Osteoblast (primary cell): ENCODE results near the gene CAMKMT. TPM values are rescaled to one million over a fixed set of nuclear protein-coding genes. Genes with fewer than 3 reads are reported as not detected.

Experiments used
- DNase-seq: peaks from one replicate; pipeline ENCODE4 v3.0.0; 2011; ENCODE audit warnings: low spot score, mixed read lengths; ENCODE audit not compliant: insufficient read length; ENCODE audit errors: missing footprints
- H2AFZ ChIP-seq: 2 replicates; pipeline ENCODE4 v1.6.0; 2011; ENCODE audit warnings: mild to moderate bottlenecking, low read length
- H3K27ac ChIP-seq: 2 replicates; pipeline ENCODE4 v1.5.1; 2011; ENCODE audit warnings: mild to moderate bottlenecking, low read depth, low read length, moderate library complexity
- H3K27me3 ChIP-seq: 2 replicates; pipeline ENCODE4 v1.6.0; 2012; ENCODE audit warnings: mild to moderate bottlenecking, control low read depth, inconsistent platforms, low read length, moderate library complexity; ENCODE audit not compliant: insufficient read depth
- H3K36me3 ChIP-seq: 2 replicates; pipeline ENCODE4 v1.5.1; 2011; ENCODE audit warnings: mild to moderate bottlenecking, low read length, control low read depth, moderate library complexity; ENCODE audit not compliant: insufficient read depth
- H3K4me1 ChIP-seq: 2 replicates; pipeline ENCODE4 v1.5.1; 2011; ENCODE audit warnings: mild to moderate bottlenecking, low read length, control low read depth, moderate library complexity; ENCODE audit not compliant: insufficient read depth
- H3K4me2 ChIP-seq: 2 replicates; pipeline ENCODE4 v1.6.0; 2011; ENCODE audit warnings: mild to moderate bottlenecking, low read length; ENCODE audit not compliant: insufficient read depth
- H3K4me3 ChIP-seq: fragments of 200-600 bp; sonication (generic); 3 replicates; pipeline ENCODE4 v1.5.1; 2012; ENCODE audit warnings: mild to moderate bottlenecking, low read length, inconsistent platforms; ENCODE audit not compliant: insufficient read depth
- H3K79me2 ChIP-seq: 2 replicates; pipeline ENCODE4 v1.6.0; 2012; ENCODE audit warnings: mild to moderate bottlenecking, low read length, control low read depth, inconsistent platforms; ENCODE audit not compliant: insufficient read depth
- H3K9me3 ChIP-seq: 2 replicates; pipeline ENCODE4 v1.5.1; 2011; ENCODE audit warnings: low read depth, low read length, control low read depth
- H4K20me1 ChIP-seq: 2 replicates; pipeline ENCODE4 v1.6.0; 2012; ENCODE audit warnings: mild to moderate bottlenecking, low read length, control low read depth; ENCODE audit not compliant: insufficient read depth
- CTCF ChIP-seq: IDR thresholded peaks from 2 replicates; pipeline ENCODE4 v1.5.1; 2011; ENCODE audit warnings: mild to moderate bottlenecking, low read depth, low read length, moderate library complexity; ENCODE audit errors: extremely low read depth
- total RNA-seq: library from RNA; depleted of rRNA; stranded (reverse); fragments of >200 nt; gene quantifications from 2 replicates; pipeline ENCODE4 v1.2.3, GENCODE V29; 2012

CAMKMT gene
- total RNA-seq, 1 donor, result 7.2 TPM

GRCh38 chr2:44801841-44802776, 440.4 kb downstream of the CAMKMT start:
- DNase-seq, result no peak
- TF ChIP-seq CTCF, result no peak
- no peak overlapping the region for H3K4me2 ChIP-seq
- no peaks in the 10 kb centered on the region for H3K4me1 ChIP-seq
- H3K27ac ChIP-seq, result no peak overlapping the region
- no peaks in the 10 kb centered on the region for H4K20me1 ChIP-seq
- H3K79me2 ChIP-seq, result no peaks in the 10 kb centered on the region
- no peak overlapping the region for H2AFZ ChIP-seq
- H3K36me3 ChIP-seq, result no peaks in the 10 kb centered on the region
- H3K4me3 ChIP-seq, result no peak overlapping the region
- H3K27me3 ChIP-seq, result peaks cover 89% of the 10 kb centered on the region
- no peaks in the 10 kb centered on the region for H3K9me3 ChIP-seq

- Histone ChIP-seq H2AFZ (no peak overlapping the region), H3K27me3 (peaks cover 97% of the 10 kb centered on the region), H3K36me3 (no peaks in the 10 kb centered on the region), H3K4me3 (no peak overlapping the region), H3K9me3 (no peaks in the 10 kb centered on the region), H4K20me1 (no peaks in the 10 kb centered on the region), H3K27ac (no peak overlapping the region), H3K4me1 (no peaks in the 10 kb centered on the region), H3K4me2 (no peak overlapping the region), H3K79me2 (no peaks in the 10 kb centered on the region)
- TF ChIP-seq CTCF, result no peak
- DNase-seq, result no peak
Measured at GRCh38 chr2:44802777-44803424, 441.2 kb downstream of the CAMKMT start.

GRCh38 chr2:44804406-44805265, 442.9 kb downstream of the CAMKMT start:
- H3K4me1 ChIP-seq, result no peaks in the 10 kb centered on the region
- H3K4me3 ChIP-seq, result no peak overlapping the region
- no peaks in the 10 kb centered on the region for H3K36me3 ChIP-seq
- TF ChIP-seq CTCF, result no peak
- H2AFZ ChIP-seq, result no peak overlapping the region
- H3K9me3 ChIP-seq, result no peaks in the 10 kb centered on the region
- H3K27ac ChIP-seq, result no peak overlapping the region
- peaks cover 100% of the 10 kb centered on the region for H3K27me3 ChIP-seq
- no peak for DNase-seq
- H4K20me1 ChIP-seq, result no peaks in the 10 kb centered on the region
- no peak overlapping the region for H3K4me2 ChIP-seq
- H3K79me2 ChIP-seq, result no peaks in the 10 kb centered on the region
